Endometrium (tissue), 2 donors: ENCODE results near the gene WDR55.
A peak's percentile ranks its signal among the peaks of the same experiment; 100 is the strongest.
"Not testable (repeated sequence)": the region's sequence is repeated elsewhere in the genome, so short reads cannot be mapped to it uniquely, and the experiment has no call there.

Source experiments
- FAIRE-seq: peaks from 2 replicates; lab custom pipeline; 2012; peaks lifted over from hg19 to GRCh38; lab: Jason Lieb, UNC
- donor health status: control.
- donor health status: control.

Gene WDR55, protein sequence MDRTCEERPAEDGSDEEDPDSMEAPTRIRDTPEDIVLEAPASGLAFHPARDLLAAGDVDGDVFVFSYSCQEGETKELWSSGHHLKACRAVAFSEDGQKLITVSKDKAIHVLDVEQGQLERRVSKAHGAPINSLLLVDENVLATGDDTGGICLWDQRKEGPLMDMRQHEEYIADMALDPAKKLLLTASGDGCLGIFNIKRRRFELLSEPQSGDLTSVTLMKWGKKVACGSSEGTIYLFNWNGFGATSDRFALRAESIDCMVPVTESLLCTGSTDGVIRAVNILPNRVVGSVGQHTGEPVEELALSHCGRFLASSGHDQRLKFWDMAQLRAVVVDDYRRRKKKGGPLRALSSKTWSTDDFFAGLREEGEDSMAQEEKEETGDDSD

GRCh38 chr5:140664359-140665119 is at the start of gene WDR55:
WDR55 (plus strand) TSS chr5:140664904; CDS start chr5:140664913, 9 bp downstream.
- peak; percentile 80 for FAIRE-seq

- FAIRE-seq = no peak
These were observed 42.4 kb upstream of the WDR55 start for GRCh38 chr5:140622301-140622700.

DNA sequence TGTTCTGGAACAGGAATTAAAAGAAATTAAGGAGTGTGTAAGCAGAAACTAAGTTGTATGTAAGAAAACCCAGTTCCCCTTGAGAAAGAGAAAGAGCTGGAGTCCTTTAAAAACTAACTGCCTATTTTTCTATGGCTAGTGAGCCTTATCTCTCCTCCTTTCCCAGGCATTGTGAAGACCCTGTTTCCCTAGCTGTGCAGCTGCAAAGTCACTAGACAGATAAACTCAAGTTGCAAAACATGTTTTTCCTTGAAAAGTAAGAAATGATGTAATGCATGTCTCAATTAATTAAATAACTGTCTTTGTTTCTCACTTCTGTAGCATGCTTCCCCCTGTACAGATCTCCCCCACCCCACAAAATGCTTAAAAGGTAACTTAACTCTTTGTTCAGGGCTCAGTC is 41.6 kb upstream of the WDR55 start:
- FAIRE-seq = not testable (repeated sequence)

DNA sequence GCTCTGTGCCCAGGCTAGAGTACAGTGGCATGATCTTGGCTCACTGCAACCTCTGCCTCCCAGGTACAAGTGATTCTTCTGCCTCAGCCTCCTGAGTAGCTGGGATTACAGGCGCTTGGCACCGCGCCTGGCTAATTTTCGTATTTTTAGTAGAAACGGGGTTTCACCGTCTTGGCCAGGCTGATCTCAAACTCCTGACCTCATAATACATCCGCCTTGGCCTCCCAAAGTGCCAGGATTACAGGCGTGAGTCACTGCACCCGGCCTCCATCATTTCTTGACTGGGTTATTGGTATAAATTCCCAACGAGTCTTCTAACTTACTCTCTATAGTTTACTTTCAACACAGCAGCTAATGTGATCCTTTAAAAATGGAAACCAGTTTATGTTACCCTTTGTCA is 39.8 kb upstream of the WDR55 start:
- not testable (repeated sequence) for FAIRE-seq

GRCh38 chr5:140627972-140628371 is 36.7 kb upstream of the WDR55 start:
- no peak for FAIRE-seq

DNA sequence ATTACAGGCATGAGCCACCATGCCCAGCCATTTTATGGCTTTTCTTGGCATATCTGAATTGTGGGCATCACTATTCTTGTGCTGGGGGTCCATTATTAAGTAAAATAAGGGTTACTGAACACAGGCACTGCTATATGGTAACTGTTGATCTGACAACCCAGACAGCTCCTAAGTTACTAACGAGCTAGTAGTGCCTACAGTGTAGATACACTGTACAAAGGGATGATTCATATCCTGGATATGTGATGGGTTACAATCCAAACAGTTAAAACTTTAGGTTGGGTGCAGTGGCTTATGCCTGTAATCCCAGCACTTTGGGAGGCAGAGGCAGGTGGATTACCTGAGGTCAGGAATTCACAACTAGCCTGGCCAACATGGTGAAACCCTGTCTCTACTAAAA is 36.0 kb upstream of the WDR55 start:
- no peak for FAIRE-seq

GRCh38 chr5:140630292-140631035 is 34.2 kb upstream of the WDR55 start:
- no peak for FAIRE-seq

DNA sequence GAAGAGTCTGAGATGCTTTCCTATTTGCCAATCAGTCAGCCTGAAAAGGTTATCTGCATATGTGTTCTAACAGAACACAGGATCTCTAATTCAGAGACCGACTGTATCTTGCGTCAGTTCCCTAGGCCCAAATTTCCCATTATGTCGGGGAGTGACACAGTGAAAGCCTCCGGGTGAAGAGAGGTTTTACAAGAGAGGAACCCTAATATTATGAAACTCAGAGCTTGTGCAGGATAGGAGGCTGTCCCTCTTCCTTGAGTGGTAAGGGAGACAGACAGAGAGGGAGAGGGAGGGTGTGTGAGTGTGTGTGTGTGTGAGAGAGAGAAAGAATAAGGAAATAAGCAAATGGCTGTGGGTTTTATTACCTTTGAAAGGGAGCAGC is 33.7 kb upstream of the WDR55 start:
- no peak for FAIRE-seq

- FAIRE-seq = no peak
These were observed 32.8 kb upstream of the WDR55 start for GRCh38 chr5:140631831-140632365.

DNA sequence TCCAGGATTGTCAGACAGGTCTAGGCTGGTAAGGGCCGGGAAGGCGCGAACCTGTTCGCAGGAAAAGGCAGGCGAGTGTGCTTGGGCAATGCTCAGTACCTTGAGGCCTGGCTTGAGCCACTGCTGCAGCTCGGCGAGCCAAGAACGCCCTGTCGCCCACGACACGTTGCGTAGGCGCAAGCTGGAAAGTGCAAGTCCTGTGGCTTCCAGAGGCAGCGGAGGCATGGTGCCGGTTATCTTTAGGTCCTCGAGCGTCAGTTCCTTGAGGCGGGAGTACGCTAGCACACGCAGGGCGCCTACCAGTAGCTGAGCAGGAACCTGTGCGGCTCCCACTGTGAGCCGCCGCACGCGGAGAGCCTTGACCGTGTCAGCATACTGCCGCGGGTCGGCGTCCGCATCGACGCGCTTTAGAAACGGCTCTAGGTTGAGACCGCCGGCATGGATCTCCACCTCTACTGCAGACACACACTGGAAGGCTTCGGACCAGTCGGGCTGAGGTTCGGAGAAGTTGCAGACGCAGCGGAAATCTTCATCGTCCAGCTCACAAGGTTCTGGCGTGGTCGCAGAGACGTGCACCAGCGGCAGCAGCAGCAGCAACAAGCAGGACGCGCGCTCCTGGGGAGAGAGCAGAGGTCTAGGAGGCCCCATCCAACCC is 32.2 kb upstream of the WDR55 start:
- FAIRE-seq = no peak

- no peak for FAIRE-seq
These were observed 31.7 kb upstream of the WDR55 start, which contains the start of gene CD14 for GRCh38 chr5:140633021-140633471. CD14 (minus strand) TSS chr5:140633175; CDS start chr5:140633071, 104 bp downstream.

DNA sequence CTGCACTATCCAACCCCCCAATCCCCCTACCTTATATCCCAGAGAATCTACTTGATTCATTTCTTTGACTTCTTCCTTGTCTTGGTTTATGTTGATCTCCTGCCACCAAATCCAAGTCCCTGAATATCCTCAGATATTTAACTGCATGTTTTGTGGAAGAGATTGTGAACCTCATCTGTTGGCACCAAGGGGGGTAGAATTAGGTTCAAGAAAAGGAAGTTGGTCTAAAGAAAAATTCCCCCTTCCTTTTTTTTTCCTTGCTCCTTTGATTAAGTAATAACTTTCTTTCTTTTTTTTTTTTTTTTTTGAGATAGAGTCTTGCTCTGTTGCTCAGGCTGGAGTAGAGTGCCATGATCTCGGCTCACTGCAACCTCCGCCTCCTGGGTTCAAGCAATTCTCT is 31.2 kb upstream of the WDR55 start:
- FAIRE-seq = no peak

DNA sequence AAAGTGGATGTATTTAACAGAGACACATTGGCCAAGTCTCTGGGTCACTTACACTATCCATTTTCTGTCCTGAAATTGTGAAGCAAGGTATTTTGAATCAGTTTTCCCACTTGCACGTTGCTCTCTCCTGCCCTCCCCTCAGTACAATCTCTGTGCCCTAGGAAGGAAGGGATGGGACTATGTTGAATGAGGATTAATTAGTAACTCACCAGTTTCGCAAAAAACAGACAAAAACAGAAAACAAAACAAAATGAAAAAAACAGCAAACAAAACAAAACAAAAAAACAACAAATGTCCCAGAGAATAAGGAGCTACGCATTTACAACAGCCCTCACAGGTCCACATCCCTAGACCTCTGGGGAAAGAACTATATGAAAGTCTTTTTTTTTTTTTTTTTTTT is 30.6 kb upstream of the WDR55 start:
- no peak for FAIRE-seq

DNA sequence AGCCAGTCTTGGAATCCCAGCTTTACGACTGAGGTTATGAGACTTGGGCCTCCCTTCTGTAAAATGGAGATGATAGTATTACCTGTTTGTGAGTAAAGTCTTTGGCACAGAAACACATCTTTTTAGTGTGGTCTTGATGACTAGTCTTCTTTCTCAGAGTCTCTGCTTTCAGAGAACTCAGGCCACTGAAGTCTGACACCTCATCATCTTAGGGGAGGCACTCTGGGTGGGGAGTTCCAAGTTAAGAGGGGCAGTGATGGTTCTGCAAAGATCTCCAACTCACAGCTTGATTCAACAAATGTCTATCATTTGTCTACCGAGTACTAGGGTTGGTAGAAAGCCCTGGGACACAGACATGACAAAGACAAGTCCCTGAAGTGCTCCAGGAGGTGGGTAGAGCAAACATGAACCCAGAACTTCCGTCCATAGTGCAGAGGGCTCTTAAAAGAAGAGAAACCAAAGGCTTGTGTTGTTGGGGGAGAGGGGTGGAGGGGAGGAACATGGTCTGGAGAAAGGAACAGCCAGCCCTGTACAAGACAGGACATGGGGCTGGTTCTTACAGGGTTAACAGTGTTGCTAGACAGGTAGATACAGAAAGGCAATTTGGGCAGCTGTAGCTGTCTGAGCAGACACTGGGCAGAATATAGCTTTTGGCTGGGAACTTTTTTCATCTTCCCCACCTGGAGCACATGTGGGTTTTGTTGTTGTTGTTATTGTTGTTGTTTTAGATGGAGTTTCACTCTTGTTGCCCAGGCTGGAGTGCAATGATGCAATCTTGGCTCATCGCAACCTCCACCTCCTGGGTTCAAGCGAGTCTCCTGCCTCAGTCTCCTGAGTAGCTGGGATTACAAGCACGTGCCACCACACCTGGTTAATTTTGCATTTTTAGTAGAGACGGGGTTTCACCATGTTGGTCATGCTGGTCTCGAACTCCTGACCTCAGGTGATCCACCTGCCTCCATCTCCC is 29.1 kb upstream of the WDR55 start:
- no peak for FAIRE-seq

DNA sequence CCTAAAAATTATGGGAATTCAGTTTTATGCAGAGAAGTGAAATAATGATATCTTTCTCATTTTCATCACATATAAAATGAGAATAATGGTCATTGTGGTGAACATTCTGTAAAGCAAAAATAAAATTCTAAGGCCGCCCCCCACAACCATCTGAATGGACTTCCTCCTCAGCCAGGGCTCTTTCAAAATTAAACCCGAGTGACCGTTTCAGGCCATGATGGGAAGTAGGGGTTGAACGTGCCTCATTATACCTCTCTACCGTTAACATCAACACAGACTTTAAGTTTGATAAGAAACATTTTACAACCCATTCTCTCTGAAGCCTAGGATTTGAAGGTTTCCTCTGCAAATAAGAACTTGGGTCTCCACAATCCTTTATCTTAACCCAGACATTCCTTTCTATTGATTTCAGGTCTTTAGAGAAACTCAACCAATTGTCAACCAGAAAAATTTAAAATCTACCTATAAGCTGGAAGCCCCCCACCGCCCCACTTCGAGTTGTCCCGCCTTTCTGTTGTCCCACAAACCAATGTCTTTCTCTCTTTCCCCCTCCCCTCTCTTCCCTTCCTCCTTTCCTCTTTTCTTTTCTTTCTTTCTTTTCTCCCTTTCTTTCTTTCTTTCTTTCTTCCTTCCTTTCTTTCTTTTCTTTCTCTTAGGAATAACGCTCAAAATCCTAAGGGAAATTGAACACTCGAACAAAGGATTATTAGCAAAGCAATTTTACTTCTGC is 27.2 kb upstream of the WDR55 start:
- no peak for FAIRE-seq

DNA sequence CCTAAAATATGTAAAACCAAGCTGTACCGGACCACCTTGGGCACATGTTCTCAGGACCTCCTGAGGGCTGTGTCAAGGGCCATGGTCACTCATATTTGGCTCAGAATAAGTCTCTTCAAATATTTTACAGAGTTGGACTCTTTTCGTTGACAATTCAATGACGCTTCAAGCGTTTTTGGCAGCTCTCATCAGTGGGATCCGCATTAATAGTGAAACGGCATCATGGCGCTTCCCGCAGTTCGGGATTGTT is 25.9 kb upstream of the WDR55 start:
- FAIRE-seq = not testable (repeated sequence)

GRCh38 chr5:140639148-140639981 is 25.3 kb upstream of the WDR55 start, which contains the start of gene TMCO6:
TMCO6 (plus strand) TSS chr5:140639451; CDS start chr5:140639528, 77 bp downstream.
- FAIRE-seq = no peak

- no peak for FAIRE-seq
These were observed 23.0 kb upstream of the WDR55 start for GRCh38 chr5:140641716-140642115.

DNA sequence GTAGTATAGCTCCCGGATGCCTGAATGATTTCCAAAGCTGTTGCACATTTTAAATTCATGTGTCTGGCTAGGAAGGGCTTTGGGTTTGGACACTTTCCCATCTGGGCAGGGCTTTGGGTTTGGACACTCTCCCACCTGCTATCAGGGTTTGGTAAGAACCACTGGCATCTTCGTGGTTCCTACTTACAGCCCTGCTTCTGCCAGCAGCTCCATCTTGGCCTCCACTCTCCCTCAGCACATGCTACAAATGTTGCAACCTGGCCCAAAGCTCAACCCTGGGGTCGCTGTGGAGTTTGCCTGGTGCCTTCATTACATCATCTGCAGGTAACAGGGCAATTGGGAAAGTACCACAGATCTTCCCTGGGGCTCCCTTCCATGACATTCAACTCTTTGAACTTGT is 22.0 kb upstream of the WDR55 start:
- FAIRE-seq = no peak
